Endothelial cell of umbilical vein (primary cell): Measurements from ENCODE around the gene EYS. TPM values are rescaled to one million over a fixed set of nuclear protein-coding genes. Genes with fewer than 3 reads are reported as not detected.

Source experiments
- BruUV-seq: library from RNA; stranded (reverse); fragments of 400-500 nt; replicated peaks from 2 replicates; lab custom pipeline; 2021; lab: Mats Ljungman, UMichigan
- CTCF ChIA-PET: fragments of 300-600, 350-600 bp; sonication (Branson Sonifier 250); formaldehyde crosslinking; loops from one replicate; lab custom pipeline; 2021; ENCODE audit warnings: antibody characterized with exemption, inconsistent platforms; lab: Charles Lee
- POLR2A ChIA-PET: fragments of 300-600, 350-600 bp; sonication (Branson Sonifier 250); formaldehyde crosslinking; loops from one replicate; lab custom pipeline; 2021; ENCODE audit warnings: antibody characterized with exemption, inconsistent platforms; lab: Charles Lee
- DNase-seq: peaks from one replicate; pipeline ENCODE4 v3.0.0-alpha.2; 2011; ENCODE audit warnings: low read depth, low spot score
- FAIRE-seq: peaks from 2 replicates; lab custom pipeline; 2011; peaks lifted over from hg19 to GRCh38; lab: Jason Lieb, UNC
- H2AFZ ChIP-seq: 2 replicates; pipeline ENCODE4 v1.6.0; 2012; ENCODE audit warnings: low read depth, low read length, control low read depth, inconsistent platforms
- H3K27ac ChIP-seq: 2 replicates; pipeline ENCODE4 v1.5.1; 2011; ENCODE audit warnings: low read depth, mild to moderate bottlenecking, control low read depth, low read length, moderate library complexity; ENCODE audit not compliant: insufficient read depth
- H3K27me3 ChIP-seq, 2 experiments: 2 replicates each; pipeline versions ENCODE4 v1.6.0 to v1.6.1; 2011; ENCODE audit warnings: low read length in 2 of 2, mixed read lengths in 1 of 2; ENCODE audit not compliant: control insufficient read depth in 2 of 2, insufficient read depth in 2 of 2
- H3K36me3 ChIP-seq, 2 experiments: 2 replicates in 1 of 2; 3 replicates in 1 of 2; pipeline ENCODE4 v1.5.1; 2011; ENCODE audit warnings: low read length in 2 of 2, mild to moderate bottlenecking in 1 of 2, moderate library complexity in 1 of 2; ENCODE audit not compliant: control insufficient read depth in 2 of 2, insufficient read depth in 2 of 2; ENCODE audit errors: extremely low read depth in 1 of 2
- H3K4me1 ChIP-seq: 3 replicates; pipeline ENCODE4 v1.5.1; 2011; ENCODE audit warnings: mild to moderate bottlenecking, low read length; ENCODE audit not compliant: control insufficient read depth, insufficient read depth; ENCODE audit errors: extremely low read depth
- H3K4me2 ChIP-seq: 2 replicates; pipeline ENCODE4 v1.6.1; 2011; ENCODE audit warnings: low read length, control low read depth, mixed read lengths; ENCODE audit not compliant: insufficient read depth
- H3K4me3 ChIP-seq, 3 experiments: fragments of 200-600 bp in 1 of 3; sonication (generic), shearing (Covaris generic) in 1 of 3; replicated peaks in 1 of 3; 2 replicates each; pipeline ENCODE4 v1.5.1; 2011 to 2016; ENCODE audit warnings: control low read depth in 3 of 3, low read length in 3 of 3, mild to moderate bottlenecking in 2 of 3, inconsistent platforms in 1 of 3, low read depth in 1 of 3, moderate library complexity in 1 of 3; ENCODE audit not compliant: insufficient read depth in 1 of 3
- H3K79me2 ChIP-seq: 2 replicates; pipeline ENCODE4 v1.6.0; 2012; ENCODE audit warnings: low read length, inconsistent platforms; ENCODE audit not compliant: control insufficient read depth, insufficient read depth
- H3K9ac ChIP-seq: replicated peaks from 2 replicates; pipeline ENCODE3; 2011; ENCODE audit warnings: low read length, control low read depth; ENCODE audit not compliant: insufficient read depth; ENCODE audit errors: extremely low read depth
- H3K9me1 ChIP-seq: replicated peaks from 3 replicates; pipeline ENCODE4 v1.6.0; 2011; ENCODE audit warnings: mild to moderate bottlenecking, low read length; ENCODE audit not compliant: control insufficient read depth, insufficient read depth; ENCODE audit errors: extremely low read depth
- H3K9me3 ChIP-seq: replicated peaks from 2 replicates; pipeline ENCODE4 v1.5.1; 2012; ENCODE audit warnings: low read length, inconsistent platforms; ENCODE audit not compliant: control insufficient read depth, insufficient read depth
- H4K20me1 ChIP-seq: replicated peaks from 2 replicates; pipeline ENCODE3; 2011; ENCODE audit warnings: mild to moderate bottlenecking, low read length; ENCODE audit not compliant: control insufficient read depth, insufficient read depth; ENCODE audit errors: extremely low read depth
- CTCF ChIP-seq, 2 donors: IDR thresholded peaks; 1 replicate in 1 of 2; 2 replicates in 1 of 2; pipeline ENCODE4 v1.5.1; 2011; ENCODE audit warnings: low read length in 2 of 2, mild to moderate bottlenecking in 2 of 2, moderate library complexity in 2 of 2, control low read depth in 1 of 2, inconsistent platforms in 1 of 2, low read depth in 1 of 2; ENCODE audit not compliant: insufficient read depth in 1 of 2; ENCODE audit errors: extremely low read depth in 1 of 2
- EZH2 ChIP-seq: IDR thresholded peaks from 2 replicates; pipeline ENCODE4 v1.6.1; 2012; ENCODE audit warnings: borderline replicate concordance, low read depth, mild to moderate bottlenecking, moderate library complexity, low read length, inconsistent platforms; ENCODE audit not compliant: severe bottlenecking
- FOS ChIP-seq: IDR thresholded peaks from 2 replicates; pipeline ENCODE4 v1.6.1; 2011; ENCODE audit warnings: mild to moderate bottlenecking, low read length, moderate library complexity, borderline replicate concordance; ENCODE audit not compliant: insufficient read depth
- GATA2 ChIP-seq: IDR thresholded peaks from 2 replicates; pipeline ENCODE4 v1.7.0; 2011; ENCODE audit warnings: low read depth, mild to moderate bottlenecking, moderate library complexity, mixed read lengths, low read length; ENCODE audit not compliant: insufficient read length, insufficient read depth
- JUN ChIP-seq: IDR thresholded peaks from 2 replicates; pipeline ENCODE4 v1.6.1; 2011; ENCODE audit warnings: borderline replicate concordance, low read depth; ENCODE audit not compliant: insufficient read length, insufficient read depth
- MAX ChIP-seq: IDR thresholded peaks from 2 replicates; pipeline ENCODE4 v1.6.1; 2011; ENCODE audit not compliant: insufficient read depth, insufficient read length
- MYC ChIP-seq: IDR thresholded peaks from one replicate; pipeline ENCODE4 v1.6.1; 2011; ENCODE audit warnings: mild to moderate bottlenecking, low read depth, low read length
- POLR2A ChIP-seq: IDR thresholded peaks from 2 replicates; pipeline ENCODE4 v1.6.1; 2012; ENCODE audit warnings: low read depth, mild to moderate bottlenecking, control low read depth, low read length
- POLR2AphosphoS5 ChIP-seq: IDR thresholded peaks from 2 replicates; pipeline ENCODE4 v1.6.1; 2012; ENCODE audit warnings: low read depth, mild to moderate bottlenecking, control low read depth, low read length, moderate library complexity; ENCODE audit not compliant: insufficient read depth
- dilution Hi-C: fragments of 300-500 bp; cut with MboI; formaldehyde crosslinking; loops from one replicate; pipeline ENCODE4 v1.15.0; 2019; ENCODE audit warnings: low sequenced_read_pairs; ENCODE audit not compliant: extremely low pct_ligation_motif_present
- intact Hi-C: fragments of 100-400 bp; cut with micrococcal nuclease; formaldehyde crosslinking; loops from one replicate; pipeline ENCODE4 v1.10.0; 2022
- polyA plus RNA-seq, 4 experiments: library from polyadenylated mRNA; depleted of rRNA in 3 of 4; stranded (reverse) in 3 of 4; unstranded in 1 of 4; fragments of >200 nt; gene quantifications; 2 replicates each; pipeline versions ENCODE4 v1.2.1 to v1.2.3, GENCODE V29; 2011 to 2012; ENCODE audit warnings: missing spikeins in 1 of 4
- total RNA-seq: library from RNA; stranded (reverse); gene quantifications from 2 replicates; pipeline ENCODE4 v1.2.3, GENCODE V29; 2021

Gene EYS
- total and polyA plus RNA-seq, 2 donors (not counting 3 experiments of a cell fraction or from before 2014, with no cell fraction given), result 0.01 to 0.27 TPM

GRCh38 chr6:65719101-65719500 is 12.1 kb upstream of the EYS start:
- BruUV-seq, result no TSS peak
- dilution Hi-C loops (no loop called here), intact Hi-C loops (no loop called here)
- CTCF ChIA-PET, result no interaction called here
- POLR2A ChIA-PET, result no interaction called here
- Histone ChIP-seq H3K4me1 (no peaks in the 10 kb centered on the region), H3K4me3 (no peak overlapping the region), H3K79me2 (no peaks in the 10 kb centered on the region), H3K9me3 (no peaks in the 10 kb centered on the region), H3K36me3 (no peaks in the 10 kb centered on the region), H3K9ac (no peak overlapping the region), H4K20me1 (no peaks in the 10 kb centered on the region), H2AFZ (no peak overlapping the region), H3K4me2 (no peak overlapping the region), H3K27ac (no peak overlapping the region), H3K9me1 (no peaks in the 10 kb centered on the region), H3K27me3 (no peaks in the 10 kb centered on the region)
- DNase-seq, result no peak
- no peak for FAIRE-seq
- TF ChIP-seq JUN (no peak), EZH2 (no peak), POLR2AphosphoS5 (no peak), FOS (no peak), GATA2 (no peak), MAX (no peak), CTCF (IDR thresholded peaks at IDR 0.05; ENCODE audit: extremely low read depth in 1 of 2, insufficient read depth in 1 of 2, low read depth in 1 of 2, low read length in 2 of 2) (no peak), MYC (no peak), POLR2A (no peak)
